ENCODE data around the gene PIK3CD.

Gene PIK3CD

GRCh38 chr1:9715536-9716226 is 64.2 kb downstream of the PIK3CD start:
- in situ Hi-C loops (cut with MboI; ENCODE audit: low sequenced_read_pairs), result loop anchor here (5.0 kb wide), 1 partner anchor 88 kb away; no protein-coding TSS in a partner anchor

GRCh38 chr1:9716404-9717192 is 65.1 kb downstream of the PIK3CD start:
- in situ Hi-C loops (cut with MboI; ENCODE audit: low sequenced_read_pairs), result loop anchor here (5.0 kb wide), 1 partner anchor 89 kb away; no protein-coding TSS in a partner anchor

- in situ Hi-C loops (cut with MboI; ENCODE audit: low sequenced_read_pairs), result loop anchor here (5.0 kb wide), 1 partner anchor 90 kb away; no protein-coding TSS in a partner anchor
Observed at GRCh38 chr1:9717193-9718005, 65.9 kb downstream of the PIK3CD start.

GRCh38 chr1:9718006-9718680 is 66.6 kb downstream of the PIK3CD start:
- in situ Hi-C loops (cut with MboI; ENCODE audit: low sequenced_read_pairs), result loop anchor here (5.0 kb wide), 1 partner anchor 91 kb away; no protein-coding TSS in a partner anchor

DNA sequence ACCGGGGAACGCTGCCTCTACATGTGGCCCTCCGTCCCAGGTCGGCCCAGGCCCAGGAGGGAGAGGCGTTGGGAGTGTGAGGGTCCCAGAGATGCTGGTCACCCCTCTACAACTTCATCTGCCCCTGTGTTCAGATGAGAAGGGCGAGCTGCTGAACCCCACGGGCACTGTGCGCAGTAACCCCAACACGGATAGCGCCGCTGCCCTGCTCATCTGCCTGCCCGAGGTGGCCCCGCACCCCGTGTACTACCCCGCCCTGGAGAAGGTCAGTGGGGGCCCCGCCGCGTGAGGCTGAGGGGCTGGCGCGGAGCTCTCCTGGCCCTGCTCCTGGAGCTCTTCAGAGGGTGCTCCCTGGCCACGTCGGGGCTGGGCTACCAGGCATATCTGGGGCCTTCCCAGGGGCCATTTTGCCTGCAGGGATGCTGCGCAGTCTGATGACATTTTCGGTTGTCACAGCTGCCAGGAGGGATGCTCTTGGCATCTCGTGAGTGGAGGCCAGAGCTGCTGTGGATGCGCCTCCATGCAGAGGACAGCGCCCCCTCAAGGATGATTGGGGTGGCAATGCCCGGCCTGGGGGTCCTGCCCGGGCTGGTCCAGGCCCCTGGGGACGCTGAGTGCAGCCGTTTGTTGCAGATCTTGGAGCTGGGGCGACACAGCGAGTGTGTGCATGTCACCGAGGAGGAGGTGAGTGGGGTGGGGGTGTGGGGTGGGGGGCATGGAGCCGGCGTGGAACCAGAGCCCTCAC is 68.6 kb downstream of the PIK3CD start:
- in situ Hi-C loops (cut with MboI; ENCODE audit: low sequenced_read_pairs), result loop anchor here (5.0 kb wide), 1 partner anchor 93 kb away; no protein-coding TSS in a partner anchor

DNA sequence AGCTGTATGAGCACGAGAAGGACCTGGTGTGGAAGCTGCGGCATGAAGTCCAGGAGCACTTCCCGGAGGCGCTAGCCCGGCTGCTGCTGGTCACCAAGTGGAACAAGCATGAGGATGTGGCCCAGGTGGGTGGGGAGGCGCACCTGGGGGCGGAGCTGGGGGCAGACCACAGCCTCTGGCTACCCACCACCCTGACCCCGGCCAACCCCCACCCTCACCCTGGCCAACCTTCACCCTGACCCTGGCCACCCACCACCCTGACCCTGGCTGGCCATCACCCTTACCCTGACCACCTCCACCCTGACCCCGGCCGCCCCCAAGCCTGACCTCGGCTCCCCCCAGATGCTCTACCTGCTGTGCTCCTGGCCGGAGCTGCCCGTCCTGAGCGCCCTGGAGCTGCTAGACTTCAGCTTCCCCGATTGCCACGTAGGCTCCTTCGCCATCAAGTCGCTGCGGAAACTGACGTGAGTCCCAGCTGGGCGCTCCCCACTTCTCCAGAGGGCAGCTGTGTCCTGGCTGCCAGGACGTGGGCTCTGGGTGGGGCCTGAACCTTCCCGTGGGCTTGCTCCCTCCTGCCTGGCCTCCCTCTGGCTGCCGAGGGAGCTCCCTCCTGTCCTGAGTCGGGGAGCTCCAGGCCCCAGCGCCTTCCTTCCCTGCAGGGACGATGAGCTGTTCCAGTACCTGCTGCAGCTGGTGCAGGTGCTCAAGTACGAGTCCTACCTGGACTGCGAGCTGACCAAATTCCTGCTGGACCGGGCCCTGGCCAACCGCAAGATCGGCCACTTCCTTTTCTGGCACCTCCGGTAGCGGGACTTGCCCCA is 69.5 kb downstream of the PIK3CD start:
- in situ Hi-C loops (cut with MboI; ENCODE audit: low sequenced_read_pairs), result no loop called here

DNA sequence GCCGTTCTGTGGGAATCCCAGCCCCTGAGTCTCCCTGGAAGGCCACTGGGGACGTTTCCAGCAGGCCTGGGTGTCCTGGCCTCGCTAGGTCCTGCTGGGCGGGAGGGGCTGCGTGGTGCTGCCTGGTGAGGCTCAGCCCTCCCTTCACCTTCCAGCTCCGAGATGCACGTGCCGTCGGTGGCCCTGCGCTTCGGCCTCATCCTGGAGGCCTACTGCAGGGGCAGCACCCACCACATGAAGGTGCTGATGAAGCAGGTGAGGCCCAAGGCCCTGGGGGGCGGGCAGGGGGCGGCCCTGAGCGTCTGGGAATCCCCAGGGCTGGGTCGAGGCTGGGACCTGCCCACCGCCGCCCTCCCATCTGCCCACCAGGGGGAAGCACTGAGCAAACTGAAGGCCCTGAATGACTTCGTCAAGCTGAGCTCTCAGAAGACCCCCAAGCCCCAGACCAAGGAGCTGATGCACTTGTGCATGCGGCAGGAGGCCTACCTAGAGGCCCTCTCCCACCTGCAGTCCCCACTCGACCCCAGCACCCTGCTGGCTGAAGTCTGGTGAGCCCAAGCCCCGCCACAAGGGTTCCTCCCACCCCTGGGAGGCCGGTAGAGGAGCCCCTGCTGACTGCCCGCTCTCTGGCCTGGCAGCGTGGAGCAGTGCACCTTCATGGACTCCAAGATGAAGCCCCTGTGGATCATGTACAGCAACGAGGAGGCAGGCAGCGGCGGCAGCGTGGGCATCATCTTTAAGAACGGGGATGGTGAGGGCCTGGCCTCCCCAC is 70.3 kb downstream of the PIK3CD start:
- in situ Hi-C loops (cut with MboI; ENCODE audit: low sequenced_read_pairs), result no loop called here

DNA sequence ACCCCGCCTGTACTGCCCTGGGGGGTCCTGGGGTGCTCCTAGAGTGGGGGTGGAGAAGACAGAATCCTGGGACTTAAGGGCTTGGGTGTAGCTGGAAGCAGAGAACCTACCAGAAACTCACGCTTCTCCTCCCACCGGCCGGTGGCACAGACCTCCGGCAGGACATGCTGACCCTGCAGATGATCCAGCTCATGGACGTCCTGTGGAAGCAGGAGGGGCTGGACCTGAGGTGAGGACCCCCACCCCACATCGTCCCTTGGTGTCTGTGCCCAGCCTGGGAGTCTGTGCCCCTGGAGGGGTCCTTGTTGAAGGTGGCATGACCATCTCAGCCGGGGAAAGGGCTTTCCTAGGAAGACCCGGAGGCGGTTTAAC is 70.8 kb downstream of the PIK3CD start:
- in situ Hi-C loops (cut with MboI; ENCODE audit: low sequenced_read_pairs), result no loop called here

DNA sequence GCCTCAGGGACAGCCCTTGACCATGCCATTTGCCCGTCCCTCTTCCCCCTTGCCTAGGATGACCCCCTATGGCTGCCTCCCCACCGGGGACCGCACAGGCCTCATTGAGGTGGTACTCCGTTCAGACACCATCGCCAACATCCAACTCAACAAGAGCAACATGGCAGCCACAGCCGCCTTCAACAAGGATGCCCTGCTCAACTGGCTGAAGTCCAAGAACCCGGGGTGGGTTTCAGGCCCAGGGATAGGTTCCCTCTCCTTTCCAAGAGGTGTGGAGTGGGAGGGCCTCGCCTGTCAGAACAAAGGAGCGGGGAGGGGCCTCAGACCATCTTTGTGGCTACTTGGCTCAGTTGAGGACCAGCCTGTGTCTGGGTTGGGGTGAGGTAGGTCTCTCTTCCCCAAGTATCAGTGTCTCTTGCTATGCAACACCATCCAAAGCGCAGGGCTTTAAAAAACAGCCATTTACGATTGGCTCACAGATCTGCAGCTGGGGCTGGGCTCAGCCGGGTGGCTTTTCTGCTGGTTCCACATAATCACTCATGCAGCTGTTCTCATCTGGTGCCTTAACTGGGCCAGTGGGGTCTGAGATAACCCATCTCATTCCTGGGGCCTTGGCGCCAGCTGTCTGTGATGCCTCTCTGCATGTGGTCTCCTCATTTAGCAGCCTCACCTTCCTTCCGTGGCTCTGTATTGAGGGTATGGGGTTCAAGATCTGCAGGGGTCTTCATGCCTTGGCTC is 71.7 kb downstream of the PIK3CD start:
- in situ Hi-C loops (cut with MboI; ENCODE audit: low sequenced_read_pairs), result no loop called here

- in situ Hi-C loops (cut with MboI; ENCODE audit: low sequenced_read_pairs), result no loop called here
Observed at GRCh38 chr1:9723926-9724325, 72.4 kb downstream of the PIK3CD start.

- in situ Hi-C loops (cut with MboI; ENCODE audit: low sequenced_read_pairs), result no loop called here
Observed at GRCh38 chr1:9724706-9725476, 73.4 kb downstream of the PIK3CD start.

GRCh38 chr1:9726406-9726805 is 74.9 kb downstream of the PIK3CD start:
- in situ Hi-C loops (cut with MboI; ENCODE audit: low sequenced_read_pairs), result no loop called here

DNA sequence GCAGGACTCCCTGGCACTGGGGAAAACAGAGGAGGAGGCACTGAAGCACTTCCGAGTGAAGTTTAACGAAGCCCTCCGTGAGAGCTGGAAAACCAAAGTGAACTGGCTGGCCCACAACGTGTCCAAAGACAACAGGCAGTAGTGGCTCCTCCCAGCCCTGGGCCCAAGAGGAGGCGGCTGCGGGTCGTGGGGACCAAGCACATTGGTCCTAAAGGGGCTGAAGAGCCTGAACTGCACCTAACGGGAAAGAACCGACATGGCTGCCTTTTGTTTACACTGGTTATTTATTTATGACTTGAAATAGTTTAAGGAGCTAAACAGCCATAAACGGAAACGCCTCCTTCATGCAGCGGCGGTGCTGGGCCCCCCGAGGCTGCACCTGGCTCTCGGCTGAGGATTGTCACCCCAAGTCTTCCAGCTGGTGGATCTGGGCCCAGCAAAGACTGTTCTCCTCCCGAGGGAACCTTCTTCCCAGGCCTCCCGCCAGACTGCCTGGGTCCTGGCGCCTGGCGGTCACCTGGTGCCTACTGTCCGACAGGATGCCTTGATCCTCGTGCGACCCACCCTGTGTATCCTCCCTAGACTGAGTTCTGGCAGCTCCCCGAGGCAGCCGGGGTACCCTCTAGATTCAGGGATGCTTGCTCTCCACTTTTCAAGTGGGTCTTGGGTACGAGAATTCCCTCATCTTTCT is 75.5 kb downstream of the PIK3CD start:
- in situ Hi-C loops (cut with MboI; ENCODE audit: low sequenced_read_pairs), result no loop called here

DNA sequence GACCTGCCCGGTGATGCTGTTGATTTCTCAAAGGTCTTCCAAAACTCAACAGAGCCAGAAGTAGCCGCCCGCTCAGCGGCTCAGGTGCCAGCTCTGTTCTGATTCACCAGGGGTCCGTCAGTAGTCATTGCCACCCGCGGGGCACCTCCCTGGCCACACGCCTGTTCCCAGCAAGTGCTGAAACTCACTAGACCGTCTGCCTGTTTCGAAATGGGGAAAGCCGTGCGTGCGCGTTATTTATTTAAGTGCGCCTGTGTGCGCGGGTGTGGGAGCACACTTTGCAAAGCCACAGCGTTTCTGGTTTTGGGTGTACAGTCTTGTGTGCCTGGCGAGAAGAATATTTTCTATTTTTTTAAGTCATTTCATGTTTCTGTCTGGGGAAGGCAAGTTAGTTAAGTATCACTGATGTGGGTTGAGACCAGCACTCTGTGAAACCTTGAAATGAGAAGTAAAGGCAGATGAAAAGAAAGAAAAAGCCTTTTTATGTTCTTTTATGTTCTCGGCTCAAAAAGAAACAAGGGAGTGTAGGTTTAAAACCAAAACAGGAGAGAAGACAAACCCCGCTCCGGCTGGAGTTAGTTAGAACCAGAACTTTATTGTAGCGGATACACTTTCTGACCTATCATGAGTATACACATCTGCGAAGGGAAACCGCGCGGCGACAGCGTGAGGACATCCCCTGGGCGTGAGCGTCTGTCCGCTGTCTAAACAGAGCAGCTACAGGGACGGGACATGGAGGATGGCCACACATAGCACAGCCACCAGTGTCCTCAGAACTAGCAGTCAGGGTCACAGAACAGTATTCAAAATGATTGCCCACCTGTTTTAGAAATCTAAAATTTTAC is 77.1 kb downstream of the PIK3CD start:
- in situ Hi-C loops (cut with MboI; ENCODE audit: low sequenced_read_pairs), result no loop called here

DNA sequence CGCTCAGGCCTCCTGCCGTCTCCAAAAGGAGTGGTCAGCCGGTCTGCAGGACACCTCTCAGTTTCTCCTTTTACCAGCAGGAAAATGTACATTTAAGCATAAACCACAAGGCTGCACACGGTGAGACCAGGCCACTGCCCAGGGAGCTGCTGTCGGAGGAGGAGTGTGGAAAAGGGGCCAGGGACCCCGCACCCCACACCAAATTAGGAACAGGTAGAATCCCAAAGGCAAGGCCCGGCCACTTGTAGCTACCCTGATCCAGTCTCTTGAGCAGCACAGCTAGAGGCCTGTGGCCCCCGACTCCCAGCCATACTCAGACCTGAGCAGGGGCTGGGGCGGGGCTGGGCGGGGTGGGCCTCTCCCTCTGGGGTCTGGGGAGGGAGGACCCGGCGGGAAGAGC is 78.0 kb downstream of the PIK3CD start:
- in situ Hi-C loops (cut with MboI; ENCODE audit: low sequenced_read_pairs), result no loop called here
